Upper lobe of left lung (tissue), 6 donors: ENCODE results near the gene TTR. TPM values are rescaled to one million over a fixed set of nuclear protein-coding genes. Genes with fewer than 3 reads are reported as not detected.
A peak's percentile ranks its signal among the peaks of the same experiment; 100 is the strongest.

Experiments
- ATAC-seq, 2 donors: fragments of 200-7000 bp; cut with Tn5 transposase; one replicate each; pipeline ENCODE4 v1.9.1; 2022; ENCODE audit warnings: mild to moderate bottlenecking in 2 of 2, moderate library complexity in 2 of 2; ENCODE audit not compliant: low FRiP score in 2 of 2
- DNase-seq, 2 donors: peaks; one replicate each; pipeline ENCODE4 v3.0.0-alpha.2; 2019 to 2020
- H3K27ac ChIP-seq, 4 donors: fragments of 200-600 bp; sonication (generic); one replicate each; pipeline ENCODE4 v1.5.1; 2016 to 2019
- H3K27me3 ChIP-seq, 4 donors: fragments of 200-600 bp; sonication (generic); one replicate each; pipeline ENCODE4 v1.5.1; 2017 to 2019
- H3K36me3 ChIP-seq, 4 donors: fragments of 200-600 bp; sonication (generic); one replicate each; pipeline ENCODE4 v1.5.1; 2016 to 2019
- H3K4me1 ChIP-seq, 4 donors: fragments of 200-600 bp; sonication (generic); one replicate each; pipeline ENCODE4 v1.5.1; 2018 to 2019
- H3K4me3 ChIP-seq, 4 donors: fragments of 200-600 bp; sonication (generic); one replicate each; pipeline ENCODE4 v1.5.1; 2017 to 2019; ENCODE audit warnings: mild to moderate bottlenecking in 2 of 4, moderate library complexity in 1 of 4
- H3K9me3 ChIP-seq, 4 donors: fragments of 200-600 bp; sonication (generic); one replicate each; pipeline ENCODE4 v1.5.1; 2018 to 2019
- CTCF ChIP-seq, 6 experiments: fragments of 450-650 bp in 4 of 6; fragments of 200-600 bp in 2 of 6; sonication (generic) in 2 of 6; IDR thresholded peaks; one replicate each; pipeline ENCODE4 v1.5.1; 2016 to 2019; ENCODE audit warnings: antibody characterized with exemption in 6 of 6
- EP300 ChIP-seq, 4 donors: sonication (generic); formaldehyde crosslinking; IDR thresholded peaks; one replicate each; pipeline ENCODE4 v1.5.1; 2017; ENCODE audit warnings: antibody characterized with exemption in 4 of 4, control low read depth in 2 of 4
- POLR2A ChIP-seq, 4 donors: fragments of 450-650 bp; IDR thresholded peaks; one replicate each; pipeline ENCODE4 v1.5.1; 2016 to 2017; ENCODE audit warnings: antibody characterized with exemption in 4 of 4, mild to moderate bottlenecking in 2 of 4
- POLR2AphosphoS5 ChIP-seq, 2 donors: sonication (generic); formaldehyde crosslinking; IDR thresholded peaks; one replicate each; pipeline ENCODE4 v1.5.1; 2017; ENCODE audit warnings: antibody characterized with exemption in 2 of 2
- WGBS, 2 donors: methylation state at CpG; one replicate each; pipeline ENCODE4 v1.1.5; 2017 to 2018; 5-methylcytosine and 5-hydroxymethylcytosine counted together
- total RNA-seq, 6 donors: library from RNA; depleted of rRNA in 4 of 6; stranded (reverse); fragments of >200 nt in 4 of 6; gene quantifications; one replicate each; pipeline versions ENCODE4 v1.1.0 to v1.2.1, GENCODE V29; 2016 to 2021
- donor health status: DM: no; HTN: no; CAD: no; lungs with moderate emphysema.
- donor health status: DM: no; HTN: yes; CAD: no; lungs with severe emphysema.

The TTR gene
- total RNA-seq, 6 donors from 2014 or later = 0.86 to 2.4 TPM; not detected in 4

- ATAC-seq = no peak
- H3K4me3 ChIP-seq = no peak overlapping the region
Observed at GRCh38 chr18:31610286-31611205, 18.9 kb downstream of the TTR start.

GRCh38 chr18:31611511-31611910 lies 19.8 kb downstream of the TTR start:
- Histone ChIP-seq H3K4me3 (no peak overlapping the region), H3K4me1 (no peaks in the 10 kb centered on the region), H3K9me3 (no peaks in the 10 kb centered on the region), H3K36me3 (no peaks in the 10 kb centered on the region), H3K27ac (no peak overlapping the region), H3K27me3 (no peaks in the 10 kb centered on the region)
- no peak for ATAC-seq
- TF ChIP-seq CTCF (IDR thresholded peaks at IDR 0.05) (no peak), POLR2A (IDR thresholded peaks at IDR 0.05) (no peak), POLR2AphosphoS5 (IDR thresholded peaks at IDR 0.05) (no peak), EP300 (IDR thresholded peaks at IDR 0.05) (no peak)
- no peak for DNase-seq
- 88% methylated on average over 5 of the region's 5 CpGs for WGBS, 2 donors

More at GRCh38 chr18:31610286-31611205, 18.9 kb downstream of the TTR start:
- WGBS, 2 donors = 40 to 48% methylated on average over 8 of the region's 8 CpGs
- H3K27ac ChIP-seq = no peak overlapping the region
- no peaks in the 10 kb centered on the region for H3K27me3 ChIP-seq
- H3K9me3 ChIP-seq = no peaks in the 10 kb centered on the region
- peak in 1 of 2 donors; percentile 28 for DNase-seq
- TF ChIP-seq POLR2A (IDR thresholded peaks at IDR 0.05) = no peak
- TF ChIP-seq EP300 (IDR thresholded peaks at IDR 0.05) = no peak
- no peak for TF ChIP-seq POLR2AphosphoS5 (IDR thresholded peaks at IDR 0.05)
- TF ChIP-seq CTCF (IDR thresholded peaks at IDR 0.05) = no peak
- H3K4me1 ChIP-seq = no peaks in the 10 kb centered on the region
- H3K36me3 ChIP-seq = no peaks in the 10 kb centered on the region

- no peaks in the 10 kb centered on the region for H3K4me1 ChIP-seq
- 68% methylated on average over 6 of the region's 6 CpGs for WGBS, 2 donors
- no peak overlapping the region for H3K27ac ChIP-seq
- DNase-seq (no peak), ATAC-seq (no peak)
- H3K27me3 ChIP-seq = no peaks in the 10 kb centered on the region
- H3K4me3 ChIP-seq = no peak overlapping the region
- TF ChIP-seq CTCF (IDR thresholded peaks at IDR 0.05) (no peak), POLR2AphosphoS5 (IDR thresholded peaks at IDR 0.05) (no peak)
- H3K9me3 ChIP-seq = no peaks in the 10 kb centered on the region
- H3K36me3 ChIP-seq = no peaks in the 10 kb centered on the region
Observed at GRCh38 chr18:31612124-31612523, 20.4 kb downstream of the TTR start.

- no peak for ATAC-seq
- Histone ChIP-seq H3K4me3 (no peak overlapping the region), H3K4me1 (no peaks in the 10 kb centered on the region), H3K9me3 (no peaks in the 10 kb centered on the region), H3K27me3 (no peaks in the 10 kb centered on the region), H3K36me3 (no peaks in the 10 kb centered on the region), H3K27ac (no peak overlapping the region)
- DNase-seq = no peak
- WGBS, 2 donors = 54 to 89% methylated on average over 2 of the region's 2 CpGs
- TF ChIP-seq POLR2A (IDR thresholded peaks at IDR 0.05) (no peak), CTCF (IDR thresholded peaks at IDR 0.05) (no peak), POLR2AphosphoS5 (IDR thresholded peaks at IDR 0.05) (no peak), EP300 (IDR thresholded peaks at IDR 0.05) (no peak)
Observed at GRCh38 chr18:31614044-31614443, 22.4 kb downstream of the TTR start.

- no peak for ATAC-seq
- Histone ChIP-seq H3K27me3 (no peaks in the 10 kb centered on the region), H3K36me3 (no peaks in the 10 kb centered on the region), H3K27ac (no peak overlapping the region), H3K4me1 (no peaks in the 10 kb centered on the region), H3K9me3 (no peaks in the 10 kb centered on the region), H3K4me3 (no peak overlapping the region)
- TF ChIP-seq CTCF (IDR thresholded peaks at IDR 0.05) (no peak), POLR2A (IDR thresholded peaks at IDR 0.05) (no peak), POLR2AphosphoS5 (IDR thresholded peaks at IDR 0.05) (no peak), EP300 (IDR thresholded peaks at IDR 0.05) (no peak)
- 88 to 93% methylated on average over 4 of the region's 4 CpGs for WGBS, 2 donors
- DNase-seq = no peak
Observed at GRCh38 chr18:31616586-31616985, 24.9 kb downstream of the TTR start.
